ENCODE results near the gene ADAMTS17. TPM values are rescaled to one million over a fixed set of nuclear protein-coding genes. Genes with fewer than 3 reads are reported as not detected.

Gene ADAMTS17
- total RNA-seq, 6 experiments from 2014 or later, result 14.6 to 34.7 (median 24.2) TPM

DNA sequence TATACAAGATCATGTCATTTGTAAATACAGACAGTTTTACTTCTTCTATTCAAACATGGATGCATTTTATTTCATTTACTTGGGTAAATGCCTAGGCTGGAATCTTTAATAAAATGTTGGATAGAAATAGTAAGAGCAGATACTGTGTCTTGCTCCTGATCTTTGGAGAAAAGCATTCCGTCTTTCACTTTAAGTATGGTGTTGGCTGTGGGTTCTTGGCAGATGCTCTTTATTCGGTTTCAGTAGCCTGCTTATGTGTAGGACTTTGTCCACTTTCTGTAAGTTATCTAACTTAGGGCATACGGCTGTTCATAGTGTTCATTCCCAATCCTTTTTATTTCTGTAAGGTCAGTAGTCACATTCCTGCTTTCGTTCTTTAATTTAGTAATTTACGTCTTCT is 303.0 kb downstream of the ADAMTS17 start:
- TF ChIP-seq POLR2A (IDR thresholded peaks at IDR 0.05), result no peak
- TF ChIP-seq, protein P1, sequence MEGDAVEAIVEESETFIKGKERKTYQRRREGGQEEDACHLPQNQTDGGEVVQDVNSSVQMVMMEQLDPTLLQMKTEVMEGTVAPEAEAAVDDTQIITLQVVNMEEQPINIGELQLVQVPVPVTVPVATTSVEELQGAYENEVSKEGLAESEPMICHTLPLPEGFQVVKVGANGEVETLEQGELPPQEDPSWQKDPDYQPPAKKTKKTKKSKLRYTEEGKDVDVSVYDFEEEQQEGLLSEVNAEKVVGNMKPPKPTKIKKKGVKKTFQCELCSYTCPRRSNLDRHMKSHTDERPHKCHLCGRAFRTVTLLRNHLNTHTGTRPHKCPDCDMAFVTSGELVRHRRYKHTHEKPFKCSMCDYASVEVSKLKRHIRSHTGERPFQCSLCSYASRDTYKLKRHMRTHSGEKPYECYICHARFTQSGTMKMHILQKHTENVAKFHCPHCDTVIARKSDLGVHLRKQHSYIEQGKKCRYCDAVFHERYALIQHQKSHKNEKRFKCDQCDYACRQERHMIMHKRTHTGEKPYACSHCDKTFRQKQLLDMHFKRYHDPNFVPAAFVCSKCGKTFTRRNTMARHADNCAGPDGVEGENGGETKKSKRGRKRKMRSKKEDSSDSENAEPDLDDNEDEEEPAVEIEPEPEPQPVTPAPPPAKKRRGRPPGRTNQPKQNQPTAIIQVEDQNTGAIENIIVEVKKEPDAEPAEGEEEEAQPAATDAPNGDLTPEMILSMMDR (IDR thresholded peaks at IDR 0.05), result no peak
- no peaks in the 10 kb centered on the region for H3K36me3 ChIP-seq
- no peak overlapping the region for H3K4me3 ChIP-seq
- no peaks in the 10 kb centered on the region for H3K27me3 ChIP-seq
- 85% methylated on average over 5 of the region's 5 CpGs for WGBS (ENCODE audit: insufficient coverage, low coverage, low lambda C conversion rate, missing lambda C conversion rate)
- intact Hi-C loops (cut with DNase I), result no loop called here
- no peaks in the 10 kb centered on the region for H3K9me3 ChIP-seq
- no peak overlapping the region for H3K27ac ChIP-seq
- peaks cover 0 to 9% (median 0%) of the 10 kb centered on the region in 4 donors for H3K4me1 ChIP-seq
- ATAC-seq, result no peak
- no peak for DNase-seq

DNA sequence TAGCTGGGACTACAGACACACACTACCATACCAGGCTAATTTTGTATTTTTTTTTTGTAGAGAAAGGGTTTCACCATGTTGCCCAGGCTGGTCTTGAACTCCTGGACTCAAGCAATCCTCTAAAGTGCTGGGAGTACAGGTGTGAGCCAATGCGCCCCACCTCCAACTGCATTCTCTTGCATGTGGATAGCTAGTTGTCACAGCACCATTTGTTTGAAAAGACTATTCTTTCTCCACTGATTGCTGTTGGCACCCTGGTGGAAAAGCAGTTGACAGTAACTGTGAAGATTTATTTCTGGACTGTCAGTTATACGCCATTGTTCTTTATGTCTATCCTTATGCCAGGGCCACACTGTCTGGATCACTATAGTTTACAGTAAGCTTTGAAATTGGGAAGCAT is 303.9 kb downstream of the ADAMTS17 start:
- Histone ChIP-seq H3K36me3 (no peaks in the 10 kb centered on the region), H3K27me3 (no peaks in the 10 kb centered on the region), H3K27ac (no peak overlapping the region), H3K4me1 (peaks cover 0 to under 1% (median 0%) of the 10 kb centered on the region in 4 donors), H3K9me3 (no peaks in the 10 kb centered on the region), H3K4me3 (no peak overlapping the region)
- ATAC-seq (no peak), DNase-seq (no peak)
- intact Hi-C loops (cut with DNase I), result no loop called here
- whole genome bisulfite sequencing (ENCODE audit: insufficient coverage, low coverage, low lambda C conversion rate, missing lambda C conversion rate), result 97% methylated on average over 2 of the region's 2 CpGs
- no peak for TF ChIP-seq POLR2A (IDR thresholded peaks at IDR 0.05)
- TF ChIP-seq, protein P1 (IDR thresholded peaks at IDR 0.05), result no peak

DNA sequence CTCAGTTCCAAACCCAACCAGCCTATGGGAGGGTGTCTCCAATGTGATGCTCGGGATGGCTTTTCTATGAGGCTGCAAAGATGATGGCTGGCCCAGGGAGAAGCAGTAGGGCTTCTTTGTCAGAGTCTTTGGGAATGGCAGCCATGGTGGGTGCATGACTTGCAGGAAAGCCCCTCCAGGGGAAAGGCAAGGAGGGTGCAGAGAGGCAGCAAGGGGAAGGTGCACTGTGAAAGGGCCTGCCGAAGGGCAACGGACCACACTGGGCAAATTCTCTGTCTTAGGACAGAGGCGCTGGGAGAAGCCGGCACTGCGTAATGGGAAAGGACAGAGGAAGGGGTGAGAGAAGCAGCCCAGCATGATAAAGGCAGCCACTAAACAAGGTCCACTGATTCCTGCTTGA is 305.8 kb downstream of the ADAMTS17 start:
- Histone ChIP-seq H3K27me3 (no peaks in the 10 kb centered on the region), H3K9me3 (no peaks in the 10 kb centered on the region), H3K4me3 (no peak overlapping the region), H3K27ac (no peak overlapping the region), H3K36me3 (no peaks in the 10 kb centered on the region), H3K4me1 (no peaks in the 10 kb centered on the region)
- intact Hi-C loops (cut with DNase I), result no loop called here
- 73% methylated on average over 4 of the region's 6 CpGs for WGBS (ENCODE audit: insufficient coverage, low coverage, low lambda C conversion rate, missing lambda C conversion rate)
- DNase-seq, result no peak
- ATAC-seq, result no peak
- TF ChIP-seq, protein P1 (IDR thresholded peaks at IDR 0.05), result no peak
- TF ChIP-seq POLR2A (IDR thresholded peaks at IDR 0.05), result no peak

- no peaks in the 10 kb centered on the region for H3K4me1 ChIP-seq
- no peaks in the 10 kb centered on the region for H3K27me3 ChIP-seq
- TF ChIP-seq, protein P1 (IDR thresholded peaks at IDR 0.05), result no peak
- no peak for TF ChIP-seq POLR2A (IDR thresholded peaks at IDR 0.05)
- no peaks in the 10 kb centered on the region for H3K36me3 ChIP-seq
- no peaks in the 10 kb centered on the region for H3K9me3 ChIP-seq
- H3K4me3 ChIP-seq, result no peak overlapping the region
- intact Hi-C loops (cut with DNase I), result no loop called here
- DNase-seq (no peak), ATAC-seq (no peak)
- WGBS (ENCODE audit: insufficient coverage, low coverage, low lambda C conversion rate, missing lambda C conversion rate), result 93% methylated on average over 2 of the region's 7 CpGs
- no peak overlapping the region for H3K27ac ChIP-seq
These were observed 307.6 kb downstream of the ADAMTS17 start for GRCh38 chr15:100034191-100034590.

Data from right lobe of liver (tissue), 6 donors.